Occipital lobe (tissue), 2 donors: ENCODE data around the gene BCOR. TPM values are rescaled to one million over a fixed set of nuclear protein-coding genes. Genes with fewer than 3 reads are reported as not detected.

Source experiments
- DNase-seq: peaks from one replicate; lab custom pipeline; 2025; lab: John Stamatoyannopoulos, UW
- total RNA-seq: library from RNA; depleted of rRNA; stranded (reverse); fragments of >200 nt; gene quantifications from one replicate; pipeline ENCODE4 v1.2.3, GENCODE V29; 2014

BCOR gene
- total RNA-seq, 1 donor from 2014 or later, result 26.0 TPM

GRCh38 chrX:40116925-40117324 is 19.2 kb upstream of the BCOR start:
- no peak for DNase-seq

GRCh38 chrX:40112996-40113395 is 15.2 kb upstream of the BCOR start:
- DNase-seq, result no peak

- DNase-seq, result no peak
These were observed 14.1 kb upstream of the BCOR start for GRCh38 chrX:40111868-40112267.

DNA sequence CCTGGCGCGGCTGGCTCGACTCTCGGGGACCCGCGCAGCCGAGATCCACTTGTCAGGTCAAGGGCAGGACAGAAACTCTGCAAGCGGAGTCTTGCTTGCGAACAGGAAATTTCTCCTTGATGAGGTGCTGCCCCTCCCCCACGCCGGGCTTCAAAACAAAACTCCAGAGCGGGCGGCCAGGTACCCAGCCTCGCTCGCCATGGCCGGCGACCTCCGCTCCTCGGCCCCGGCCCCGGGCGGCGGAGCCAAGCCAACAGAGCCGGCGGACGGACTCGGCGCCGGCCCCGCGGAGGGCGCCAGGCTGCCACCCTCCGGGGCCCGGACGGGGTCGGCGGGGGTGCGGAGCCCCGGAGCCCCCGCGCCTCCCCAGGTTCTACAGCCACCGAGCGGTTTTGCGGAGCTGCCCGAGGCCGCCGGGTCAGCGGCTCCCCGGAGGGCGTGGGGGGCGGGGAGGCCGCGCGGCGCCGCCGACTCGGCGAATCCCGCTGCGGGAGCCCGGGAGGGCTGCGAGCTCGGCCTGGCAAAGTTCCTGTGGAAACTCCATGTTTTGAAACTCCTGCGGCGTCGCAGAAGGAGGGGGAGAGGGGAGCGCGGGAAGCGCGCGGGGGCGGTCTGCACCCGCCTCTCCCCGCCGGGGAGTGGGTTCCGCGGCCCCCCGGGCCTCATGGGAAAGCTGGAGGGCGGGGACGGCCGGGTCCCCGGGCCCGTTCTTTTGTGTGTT is 11.7 kb upstream of the BCOR start:
- DNase-seq, result no peak

GRCh38 chrX:40108959-40109287 is 11.2 kb upstream of the BCOR start:
- DNase-seq, result peak; percentile 45

GRCh38 chrX:40108162-40108958 is 10.6 kb upstream of the BCOR start:
- peak; percentile 27 for DNase-seq

- peak; percentile 20 for DNase-seq
These were observed 9.8 kb upstream of the BCOR start for GRCh38 chrX:40107291-40108161.

DNA sequence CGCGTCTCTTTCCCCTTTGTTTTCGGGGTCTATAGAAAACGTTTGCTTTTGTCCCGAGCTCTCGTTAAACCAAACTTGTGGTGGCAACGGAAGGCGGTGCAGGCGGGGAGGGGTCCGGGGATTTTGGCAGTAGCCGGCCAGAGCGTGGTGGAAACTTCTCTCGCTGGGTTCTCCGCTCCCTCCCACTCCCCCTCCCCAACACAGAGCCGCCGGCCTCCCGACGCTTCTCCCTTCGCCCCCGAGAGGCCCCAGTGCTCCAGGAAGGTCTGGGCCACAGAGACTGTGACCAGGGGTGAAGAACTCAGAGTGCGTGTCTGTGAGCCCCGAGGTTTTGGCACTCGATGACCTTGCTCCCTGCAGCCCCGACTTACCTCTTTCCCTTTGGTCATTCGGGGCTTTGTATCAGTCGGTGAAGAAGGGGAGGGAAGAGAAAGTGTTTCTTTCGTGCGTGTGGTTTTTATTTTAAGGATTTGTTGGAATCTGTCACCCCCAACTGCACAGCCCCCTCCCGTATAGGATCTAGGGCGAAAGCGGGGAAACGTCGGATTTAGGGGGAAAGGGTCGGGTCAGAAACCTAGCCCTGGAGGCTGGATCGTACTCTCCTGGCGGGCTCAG is 9.0 kb upstream of the BCOR start:
- no peak for DNase-seq

DNA sequence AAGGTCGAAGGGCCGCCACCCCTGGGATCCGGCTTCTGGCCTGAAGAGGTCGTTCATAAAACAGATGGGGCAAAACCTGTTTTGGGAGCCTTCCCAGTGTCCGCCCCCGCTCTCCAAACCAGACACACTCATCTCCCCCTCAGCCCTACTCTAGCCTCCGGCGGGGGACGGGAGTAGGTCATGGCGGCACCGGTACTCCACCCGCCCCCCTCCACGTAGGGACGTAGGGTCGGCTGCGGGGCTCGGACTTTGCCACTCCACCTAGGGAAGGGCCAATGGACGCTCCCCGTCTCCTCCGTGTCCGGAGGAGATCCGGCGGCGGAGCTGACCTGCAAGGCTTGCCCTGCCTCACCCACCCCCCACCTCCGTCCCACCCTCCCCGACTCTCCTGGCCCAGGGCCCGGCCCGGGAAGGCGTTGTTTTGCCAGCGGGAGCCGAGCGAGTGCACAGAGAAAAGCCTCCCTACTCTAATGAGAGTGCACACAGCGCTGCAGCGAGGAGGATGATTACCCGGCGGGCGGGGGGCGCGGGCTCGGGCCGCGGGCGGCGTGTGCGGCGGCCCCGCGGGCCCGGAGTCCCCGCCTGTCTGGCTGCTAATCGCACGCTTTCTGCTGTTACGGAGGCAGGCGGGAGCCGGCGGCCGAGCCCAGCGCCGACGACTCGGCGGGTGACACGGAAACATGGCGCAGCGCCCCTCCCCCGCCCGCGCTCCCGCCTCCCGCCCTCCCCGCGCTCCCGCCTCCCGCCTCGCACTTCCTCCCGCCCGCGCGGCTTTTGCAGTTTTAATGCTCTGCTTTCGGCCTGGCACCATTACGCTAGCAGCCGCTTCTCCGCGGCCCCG is 8.3 kb upstream of the BCOR start:
- DNase-seq, result peak; percentile 62

GRCh38 chrX:40104985-40105834 is 7.5 kb upstream of the BCOR start:
- DNase-seq, result peak; percentile 30

- peak; percentile 20 for DNase-seq
These were observed 6.8 kb upstream of the BCOR start for GRCh38 chrX:40104630-40104984.

- DNase-seq, result no peak
These were observed 6.0 kb upstream of the BCOR start for GRCh38 chrX:40103565-40104323.

DNA sequence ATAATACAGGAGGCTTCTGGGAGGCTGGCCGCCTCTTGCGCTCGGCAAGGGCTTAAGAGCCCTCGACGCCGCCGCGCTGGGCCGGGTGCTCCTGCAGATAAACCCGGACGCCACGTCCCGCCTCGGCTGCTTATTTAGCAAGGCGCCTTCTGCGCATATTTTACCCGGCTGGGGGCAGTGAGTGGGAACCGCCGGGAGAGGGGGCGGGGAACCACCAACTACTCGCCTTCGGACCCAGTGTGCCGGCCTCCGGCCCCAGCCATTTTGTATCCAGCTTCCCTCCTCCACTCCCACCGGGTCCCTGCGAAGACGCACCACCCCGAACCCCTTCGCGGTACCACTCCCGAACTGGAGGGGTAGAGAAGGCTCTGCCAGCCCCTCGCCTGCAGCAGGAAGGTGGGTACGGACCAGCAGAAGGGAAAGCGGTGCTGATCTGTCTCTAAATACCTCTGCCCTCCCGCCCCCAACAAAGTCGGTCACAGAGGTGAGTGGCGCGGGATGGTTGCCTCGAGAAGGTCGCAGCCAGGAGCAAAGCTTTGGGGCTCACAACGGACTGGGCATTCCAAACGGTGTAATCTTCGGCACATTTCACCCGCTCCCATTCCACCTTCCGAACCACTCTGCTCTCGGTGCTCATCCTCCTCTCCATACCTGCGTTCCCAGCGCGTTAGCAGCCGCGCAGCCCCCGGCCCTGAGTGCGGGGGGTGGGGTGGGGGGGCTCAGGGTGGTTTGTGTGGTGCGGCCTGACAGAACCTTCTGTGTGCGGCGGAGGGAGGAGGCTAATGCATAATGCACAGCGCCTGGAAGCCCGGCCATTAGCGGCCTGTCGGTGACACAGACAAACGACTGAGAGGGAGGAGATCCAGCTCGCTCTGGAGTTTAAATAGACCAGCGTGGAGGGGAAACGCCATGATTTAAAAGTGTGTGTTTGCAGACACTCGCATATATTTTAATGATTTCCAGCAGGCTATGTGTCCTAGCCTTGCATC is 4.9 kb upstream of the BCOR start:
- no peak for DNase-seq

DNA sequence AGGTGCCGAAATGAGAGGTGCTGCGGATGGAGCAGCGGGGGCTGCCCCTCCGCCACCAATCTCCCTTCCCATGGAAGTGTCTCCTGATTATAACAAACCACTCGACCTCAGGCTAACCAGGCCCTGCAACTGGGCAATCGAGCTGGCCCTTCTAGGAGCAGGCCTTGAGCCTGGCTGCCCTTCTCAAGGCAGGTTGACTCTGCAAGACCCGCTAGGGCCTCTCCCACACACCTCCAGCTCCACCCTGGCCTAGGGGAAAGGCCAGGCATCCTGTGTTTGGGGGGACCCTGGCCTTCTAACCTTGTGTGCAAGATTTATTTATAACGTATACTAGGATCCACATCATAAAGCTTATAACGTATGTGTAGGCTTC is 3.7 kb upstream of the BCOR start:
- no peak for DNase-seq

DNA sequence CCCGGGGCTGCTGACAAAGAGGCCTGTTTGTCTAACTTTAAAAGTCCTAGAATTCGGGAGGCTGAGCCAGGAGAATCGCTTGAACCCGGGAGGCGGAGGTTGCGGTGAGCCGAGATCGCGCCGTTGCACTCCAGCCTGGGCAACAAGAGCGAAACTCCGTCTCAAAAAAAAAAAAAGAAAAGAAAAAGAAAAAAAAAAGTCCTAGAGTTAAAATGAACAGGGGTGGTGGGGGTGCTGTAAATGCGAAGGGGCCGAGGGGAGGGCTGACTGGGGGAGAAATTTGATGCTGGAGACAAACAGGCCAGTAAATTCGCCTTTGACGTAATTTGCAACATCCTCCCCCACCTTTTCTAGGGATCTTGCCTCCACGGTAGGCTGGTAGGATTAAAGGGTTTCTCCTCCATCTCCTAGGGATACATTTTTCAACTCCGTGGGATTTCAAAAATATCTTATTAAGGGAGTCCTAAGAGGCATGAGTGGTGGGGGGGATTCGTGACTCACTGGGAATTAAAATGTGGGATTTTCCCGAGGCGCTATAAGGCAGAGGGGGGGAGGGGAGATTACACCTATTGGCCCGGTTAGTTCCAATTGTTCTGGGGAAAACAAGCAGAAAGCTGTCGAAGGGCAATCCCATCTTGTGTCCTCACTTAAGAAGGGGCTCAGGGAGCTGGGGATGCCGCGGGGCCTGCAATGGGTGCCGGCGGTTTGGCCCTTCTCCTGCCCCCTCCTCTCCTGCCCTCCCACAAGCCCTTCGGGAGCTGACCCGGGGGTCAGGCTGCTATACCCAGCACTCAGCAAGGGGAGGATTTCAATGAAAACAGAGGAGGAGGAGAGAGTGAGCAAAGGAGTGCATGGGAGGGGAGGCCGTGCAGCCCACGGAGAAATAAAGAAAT is 3.0 kb upstream of the BCOR start:
- DNase-seq, result no peak

DNA sequence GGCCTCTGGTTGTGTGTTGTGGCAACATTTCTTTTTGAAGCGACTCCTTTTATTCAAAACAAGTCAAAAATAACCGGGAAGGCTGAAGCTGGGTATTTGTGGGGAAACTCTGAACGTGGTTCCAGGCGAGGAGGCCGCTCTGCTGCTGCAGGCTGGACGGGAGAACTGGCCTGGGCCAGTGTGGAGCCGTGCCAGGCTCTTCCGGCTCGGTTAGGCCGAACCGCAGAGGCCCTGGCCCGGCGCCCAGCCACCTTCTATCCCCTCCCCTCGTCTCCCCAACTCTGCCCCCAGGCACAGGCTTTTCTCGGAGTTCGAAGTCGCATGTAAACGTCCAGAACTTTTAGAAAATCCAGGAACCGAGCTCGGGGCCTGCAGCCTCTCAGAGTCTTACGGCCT is 2.4 kb upstream of the BCOR start:
- no peak for DNase-seq
